Caco-2 (cell line): ENCODE measurements around the gene SCAMP1. TPM values are rescaled to one million over a fixed set of nuclear protein-coding genes. Genes with fewer than 3 reads are reported as not detected.

ENCODE experiments used
- BruUV-seq: library from RNA; stranded (reverse); fragments of 400-500 nt; replicated peaks from 2 replicates; lab custom pipeline; 2021; lab: Mats Ljungman, UMichigan
- CTCF ChIA-PET: fragments of 300-600 bp; sonication (Branson Sonifier 250); formaldehyde crosslinking; loops from one replicate; lab custom pipeline; 2022; ENCODE audit warnings: antibody characterized with exemption; lab: Charles Lee
- POLR2A ChIA-PET: fragments of 300-600 bp; sonication (Branson Sonifier 250); formaldehyde crosslinking; loops from one replicate; lab custom pipeline; 2022; ENCODE audit warnings: antibody characterized with exemption; lab: Charles Lee
- DNase-seq, 2 experiments: peaks; one replicate each; pipeline versions ENCODE4 v3.0.0 to v3.0.0-alpha.2; 2020 to 2022
- H3K27me3 ChIP-seq: replicated peaks from 2 replicates; pipeline ENCODE4 v1.6.0; 2011; ENCODE audit warnings: low read length; ENCODE audit not compliant: control insufficient read depth, insufficient read depth
- H3K36me3 ChIP-seq: 2 replicates; pipeline ENCODE4 v1.5.1; 2011; ENCODE audit warnings: low read length; ENCODE audit not compliant: control insufficient read depth, insufficient read depth
- H3K4me1 ChIP-seq: fragments of 250-450 bp; sonication (Bioruptor Pico); 2 replicates; pipeline ENCODE4 v1.5.1; 2020; ENCODE audit warnings: mild to moderate bottlenecking
- H3K4me3 ChIP-seq: 2 replicates; pipeline ENCODE4 v1.5.1; 2011; ENCODE audit warnings: low read depth, mild to moderate bottlenecking, control low read depth, low read length
- H3K9me3 ChIP-seq: fragments of 250-450 bp; sonication (Bioruptor Pico); 2 replicates; pipeline ENCODE4 v1.5.1; 2020; ENCODE audit warnings: mild to moderate bottlenecking, moderate library complexity
- H3K27ac Mint-ChIP-seq: one replicate; pipeline ENCODE4 v1.8.0; 2022; ENCODE audit warnings: mixed read lengths; ENCODE audit not compliant: unreplicated experiment
- H3K27me3 Mint-ChIP-seq: one replicate; pipeline ENCODE4 v1.8.0; 2022; ENCODE audit warnings: mixed read lengths; ENCODE audit not compliant: insufficient read depth, unreplicated experiment
- H3K36me3 Mint-ChIP-seq: one replicate; pipeline ENCODE4 v1.8.0; 2022; ENCODE audit warnings: mild to moderate bottlenecking, mixed read lengths; ENCODE audit not compliant: insufficient read depth, unreplicated experiment
- H3K4me1 Mint-ChIP-seq: one replicate; pipeline ENCODE4 v1.8.0; 2022; ENCODE audit warnings: low read depth, mixed read lengths; ENCODE audit not compliant: unreplicated experiment
- H3K4me3 Mint-ChIP-seq: one replicate; pipeline ENCODE4 v1.8.0; 2022; ENCODE audit warnings: mild to moderate bottlenecking, moderate library complexity, mixed read lengths; ENCODE audit not compliant: unreplicated experiment
- H3K9me3 Mint-ChIP-seq: one replicate; pipeline ENCODE4 v1.8.0; 2022; ENCODE audit warnings: mixed read lengths; ENCODE audit not compliant: unreplicated experiment
- CTCF ChIP-seq, 2 experiments: fragments of 200-600 bp in 1 of 2; IDR thresholded peaks; 1 replicate in 1 of 2; 2 replicates in 1 of 2; pipeline versions ENCODE4 v1.5.1 to v1.8.0; 2011 to 2022; ENCODE audit warnings: antibody characterized with exemption in 1 of 2, control low read depth in 1 of 2, inconsistent platforms in 1 of 2, low read depth in 1 of 2, low read length in 1 of 2, mild to moderate bottlenecking in 1 of 2, moderate library complexity in 1 of 2; ENCODE audit not compliant: insufficient read depth in 1 of 2, severe bottlenecking in 1 of 2, unreplicated experiment in 1 of 2
- intact Hi-C: fragments of 100-400 bp; cut with micrococcal nuclease; formaldehyde crosslinking; loops from one replicate; pipeline ENCODE4 v1.10.0; 2022; ENCODE audit not compliant: unreplicated experiment
- total RNA-seq: library from RNA; stranded (reverse); gene quantifications from 2 replicates; pipeline ENCODE4 v1.2.3, GENCODE V29; 2022

SCAMP1 gene
- total RNA-seq, 1 experiment from 2014 or later: 21.3 TPM

GRCh38 chr5:78336698-78337097 is 23.7 kb upstream of the SCAMP1 start:
- no peak for TF ChIP-seq CTCF (IDR thresholded peaks at IDR 0.05; ENCODE audit: insufficient read depth in 1 of 2, low read depth in 1 of 2, low read length in 1 of 2, severe bottlenecking in 1 of 2, unreplicated experiment in 1 of 2)
- no peak overlapping the region for H3K27ac Mint-ChIP-seq
- ChIA-PET CTCF (no interaction called here), POLR2A (no interaction called here)
- Histone ChIP-seq H3K36me3 (no peaks in the 10 kb centered on the region), H3K27me3 (no peaks in the 10 kb centered on the region), H3K4me3 (no peak overlapping the region), H3K4me1 (peaks cover 9% of the 10 kb centered on the region), H3K9me3 (peaks cover 3% of the 10 kb centered on the region; the same call in 1 of the 2 replicates)
- no peak for DNase-seq
- H3K4me3 Mint-ChIP-seq: no peak overlapping the region
- no peaks in the 10 kb centered on the region for H3K27me3 Mint-ChIP-seq
- peaks cover 10% of the 10 kb centered on the region for H3K9me3 Mint-ChIP-seq
- no TSS peak for BruUV-seq
- no peaks in the 10 kb centered on the region for H3K36me3 Mint-ChIP-seq
- H3K4me1 Mint-ChIP-seq: peaks cover 3% of the 10 kb centered on the region
- intact Hi-C loops: no loop called here

GRCh38 chr5:78339617-78340436 is 20.6 kb upstream of the SCAMP1 start:
- Mint-ChIP-seq H3K36me3 (no peaks in the 10 kb centered on the region), H3K27ac (no peak overlapping the region), H3K4me1 (no peaks in the 10 kb centered on the region), H3K4me3 (no peak overlapping the region), H3K9me3 (peaks cover 10% of the 10 kb centered on the region), H3K27me3 (no peaks in the 10 kb centered on the region)
- TF ChIP-seq CTCF (IDR thresholded peaks at IDR 0.05; ENCODE audit: insufficient read depth in 1 of 2, low read depth in 1 of 2, low read length in 1 of 2, severe bottlenecking in 1 of 2, unreplicated experiment in 1 of 2): no peak
- BruUV-seq: no TSS peak
- CTCF ChIA-PET: no interaction called here
- H3K36me3 ChIP-seq: no peaks in the 10 kb centered on the region
- POLR2A ChIA-PET: no interaction called here
- no peaks in the 10 kb centered on the region for H3K27me3 ChIP-seq
- intact Hi-C loops: no loop called here
- H3K4me3 ChIP-seq: no peak overlapping the region
- no peak for DNase-seq
- peaks cover 3% of the 10 kb centered on the region; the same call in 1 of the 2 replicates for H3K9me3 ChIP-seq
- no peaks in the 10 kb centered on the region for H3K4me1 ChIP-seq

GRCh38 chr5:78341440-78341839 is 19.0 kb upstream of the SCAMP1 start:
- H3K4me3 Mint-ChIP-seq: no peak overlapping the region
- Histone ChIP-seq H3K4me3 (no peak overlapping the region), H3K9me3 (peaks cover 3% of the 10 kb centered on the region; the same call in 1 of the 2 replicates), H3K4me1 (no peaks in the 10 kb centered on the region), H3K36me3 (no peaks in the 10 kb centered on the region), H3K27me3 (no peaks in the 10 kb centered on the region)
- no peaks in the 10 kb centered on the region for H3K4me1 Mint-ChIP-seq
- BruUV-seq: no TSS peak
- CTCF ChIA-PET: no interaction called here
- intact Hi-C loops: no loop called here
- peaks cover 10% of the 10 kb centered on the region for H3K9me3 Mint-ChIP-seq
- no peaks in the 10 kb centered on the region for H3K27me3 Mint-ChIP-seq
- no peak for TF ChIP-seq CTCF (IDR thresholded peaks at IDR 0.05; ENCODE audit: insufficient read depth in 1 of 2, low read depth in 1 of 2, low read length in 1 of 2, severe bottlenecking in 1 of 2, unreplicated experiment in 1 of 2)
- no peak for DNase-seq
- POLR2A ChIA-PET: no interaction called here
- no peaks in the 10 kb centered on the region for H3K36me3 Mint-ChIP-seq
- no peak overlapping the region for H3K27ac Mint-ChIP-seq
